Activated CD4-positive, alpha-beta T cell treated with anti-CD3 and anti-CD28 coated beads, Interleukin-2, amount 10 ng/mL, durations not matched to agents 7 days and 5 days (primary cell): Measurements from ENCODE around the gene NR4A1. TPM values are rescaled to one million over a fixed set of nuclear protein-coding genes. Genes with fewer than 3 reads are reported as not detected.

Experiments
- CTCF ChIA-PET: fragments of 350-600 bp; sonication (Branson Sonifier 250); formaldehyde crosslinking; loops from one replicate; lab custom pipeline; 2021; ENCODE audit warnings: antibody characterized with exemption; lab: Charles Lee
- POLR2A ChIA-PET: fragments of 350-600 bp; sonication (Branson Sonifier 250); formaldehyde crosslinking; loops from one replicate; lab custom pipeline; 2021; ENCODE audit warnings: antibody characterized with exemption; lab: Charles Lee
- DNase-seq: peaks from one replicate; pipeline ENCODE4 v3.0.0-alpha.2; 2020
- H3K27ac Mint-ChIP-seq: one replicate; pipeline ENCODE4 v1.8.0; 2021; ENCODE audit warnings: mild to moderate bottlenecking, moderate library complexity, mixed read lengths
- H3K27me3 Mint-ChIP-seq: one replicate; pipeline ENCODE4 v1.8.0; 2021; ENCODE audit warnings: mixed read lengths
- H3K36me3 Mint-ChIP-seq: one replicate; pipeline ENCODE4 v1.8.0; 2021; ENCODE audit warnings: low read depth, mixed read lengths
- H3K4me1 Mint-ChIP-seq: one replicate; pipeline ENCODE4 v1.8.0; 2021; ENCODE audit warnings: mixed read lengths
- H3K4me3 Mint-ChIP-seq: one replicate; pipeline ENCODE4 v1.8.0; 2021; ENCODE audit warnings: mild to moderate bottlenecking, moderate library complexity, mixed read lengths
- H3K9me3 Mint-ChIP-seq: one replicate; pipeline ENCODE4 v1.8.0; 2021; ENCODE audit warnings: mixed read lengths
- total RNA-seq, 2 experiments: library from RNA; stranded (reverse); gene quantifications; one replicate each; pipeline ENCODE4 v1.2.3, GENCODE V29; 2021

Gene NR4A1
- total RNA-seq, 2 experiments from 2014 or later: 2.1 to 2.7 TPM

DNA sequence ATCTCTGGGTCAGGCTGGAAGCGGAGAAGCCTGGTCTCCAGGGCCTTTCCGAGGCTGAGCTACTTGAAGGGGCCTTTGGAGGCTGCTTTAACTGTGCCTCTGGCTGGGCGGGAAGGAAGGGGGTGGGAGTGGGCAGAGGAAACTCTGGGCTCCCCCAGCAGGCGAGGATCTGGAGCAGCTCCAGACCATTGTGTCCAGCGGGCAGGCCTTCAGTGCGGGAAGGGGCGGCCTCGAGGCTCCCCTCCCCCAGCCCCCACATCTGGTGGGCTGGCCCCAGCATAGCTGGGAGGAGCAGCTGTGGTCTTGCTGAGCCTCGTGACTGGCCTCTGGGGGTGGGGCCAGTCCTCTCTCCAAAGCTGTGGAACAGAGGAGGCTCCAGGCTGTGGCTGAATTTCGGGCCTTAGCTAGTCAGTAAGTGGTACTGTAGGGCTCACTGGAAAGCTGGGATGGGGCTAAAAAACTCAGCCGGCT is 41.1 kb upstream of the NR4A1 start:
- ChIA-PET CTCF (interaction anchor here (0.7 to 9.3 kb wide), 5 partner anchors 12 to 112 kb away, joined by 3 to 168 read pairs (median 3); no protein-coding TSS in a partner anchor), POLR2A (no interaction called here)
- DNase-seq: no peak
- peaks cover 19% of the 10 kb centered on the region for H3K4me1 Mint-ChIP-seq
- no peaks in the 10 kb centered on the region for H3K36me3 Mint-ChIP-seq
- peaks cover 22% of the 10 kb centered on the region for H3K27me3 Mint-ChIP-seq
- no peak overlapping the region for H3K4me3 Mint-ChIP-seq
- H3K9me3 Mint-ChIP-seq: no peaks in the 10 kb centered on the region
- no peak overlapping the region for H3K27ac Mint-ChIP-seq

DNA sequence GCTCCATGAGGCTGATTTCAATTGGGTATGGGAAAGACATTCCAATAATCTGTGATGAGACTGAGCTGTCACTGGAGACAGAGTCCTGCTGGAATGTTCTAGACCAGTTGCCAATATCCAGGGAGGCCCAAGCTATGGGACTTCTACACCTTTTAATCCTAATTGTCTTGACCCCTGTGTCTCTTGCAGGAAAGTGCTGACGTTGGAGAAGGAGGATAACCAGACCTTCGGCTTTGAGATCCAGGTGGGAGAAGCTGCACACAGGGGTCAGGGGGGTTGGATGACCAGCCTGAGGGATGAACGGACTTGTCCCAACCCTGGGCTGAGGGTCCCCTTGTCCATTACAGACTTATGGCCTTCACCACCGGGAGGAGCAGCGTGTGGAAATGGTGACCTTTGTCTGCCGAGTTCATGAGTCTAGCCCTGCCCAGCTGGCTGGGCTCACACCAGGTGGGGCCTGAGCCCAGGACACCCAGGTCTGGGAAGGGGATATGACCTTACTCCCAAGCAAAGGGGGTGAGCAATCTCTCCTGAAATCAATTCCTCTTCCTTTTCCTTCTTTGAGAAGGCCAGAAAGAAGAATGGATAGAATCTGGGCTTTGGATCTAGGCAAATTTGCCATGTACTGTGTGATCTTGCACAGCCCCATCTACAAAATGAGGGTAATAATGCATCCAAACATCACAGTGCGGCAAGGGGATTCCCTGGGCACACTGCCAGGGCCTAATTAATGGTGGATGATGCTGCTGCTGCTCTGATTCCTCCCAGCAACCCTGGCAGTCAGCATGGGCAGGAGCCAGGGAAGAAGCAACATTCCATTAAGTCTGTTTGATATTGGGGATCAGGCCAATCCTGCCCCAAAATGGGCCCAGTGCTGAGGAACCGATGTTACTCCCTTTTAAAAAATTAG is 40.3 kb upstream of the NR4A1 start:
- H3K4me1 Mint-ChIP-seq: peaks cover 17% of the 10 kb centered on the region
- no peak overlapping the region for H3K4me3 Mint-ChIP-seq
- no peak for DNase-seq
- ChIA-PET CTCF (interaction anchor here (0.7 to 9.3 kb wide), 6 partner anchors 12 to 111 kb away, joined by 3 to 168 read pairs (median 3); no protein-coding TSS in a partner anchor), POLR2A (no interaction called here)
- no peaks in the 10 kb centered on the region for H3K36me3 Mint-ChIP-seq
- no peaks in the 10 kb centered on the region for H3K9me3 Mint-ChIP-seq
- no peak overlapping the region for H3K27ac Mint-ChIP-seq
- peaks cover 15% of the 10 kb centered on the region for H3K27me3 Mint-ChIP-seq

DNA sequence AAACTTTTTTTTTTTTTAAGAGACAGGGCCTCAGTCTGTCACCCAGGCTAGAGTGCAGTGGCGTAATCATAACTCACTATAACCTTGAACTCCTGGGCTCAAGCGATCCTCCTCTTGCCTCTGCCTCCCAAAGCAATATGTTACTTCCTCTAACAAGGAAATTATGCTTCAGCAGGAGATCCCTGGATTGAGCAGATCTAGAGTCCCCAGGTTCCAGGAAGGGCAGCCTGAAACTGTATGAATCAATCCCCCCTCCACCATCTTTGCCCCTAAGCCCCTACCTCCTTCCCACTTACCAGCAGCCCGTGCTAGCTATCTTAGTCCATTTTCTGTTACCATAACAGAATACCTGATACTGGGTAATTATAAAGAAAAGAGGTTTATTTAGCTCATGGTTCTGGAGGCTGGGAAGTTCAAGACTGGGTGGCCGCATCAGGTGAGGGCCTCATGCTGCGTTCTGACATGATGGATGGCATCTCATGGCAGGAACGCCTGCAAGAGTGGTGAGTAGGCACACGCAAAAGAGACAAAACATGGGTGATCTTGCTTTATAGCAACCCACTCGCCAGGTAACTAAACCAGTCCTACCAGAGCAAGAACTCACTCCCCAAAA is 39.5 kb upstream of the NR4A1 start:
- Mint-ChIP-seq H3K27ac (no peak overlapping the region), H3K27me3 (peaks cover 9% of the 10 kb centered on the region), H3K4me3 (no peak overlapping the region), H3K9me3 (no peaks in the 10 kb centered on the region), H3K36me3 (no peaks in the 10 kb centered on the region), H3K4me1 (peaks cover 11% of the 10 kb centered on the region)
- ChIA-PET CTCF (interaction anchor here (0.7 to 6.8 kb wide), 3 partner anchors 9 to 50 kb away, joined by 3 to 50 read pairs (median 4); no protein-coding TSS in a partner anchor), POLR2A (interaction anchor here (0.6 kb wide), 1 partner anchor 21 kb away, joined by 3 read pairs; no protein-coding TSS in a partner anchor)
- DNase-seq: no peak

DNA sequence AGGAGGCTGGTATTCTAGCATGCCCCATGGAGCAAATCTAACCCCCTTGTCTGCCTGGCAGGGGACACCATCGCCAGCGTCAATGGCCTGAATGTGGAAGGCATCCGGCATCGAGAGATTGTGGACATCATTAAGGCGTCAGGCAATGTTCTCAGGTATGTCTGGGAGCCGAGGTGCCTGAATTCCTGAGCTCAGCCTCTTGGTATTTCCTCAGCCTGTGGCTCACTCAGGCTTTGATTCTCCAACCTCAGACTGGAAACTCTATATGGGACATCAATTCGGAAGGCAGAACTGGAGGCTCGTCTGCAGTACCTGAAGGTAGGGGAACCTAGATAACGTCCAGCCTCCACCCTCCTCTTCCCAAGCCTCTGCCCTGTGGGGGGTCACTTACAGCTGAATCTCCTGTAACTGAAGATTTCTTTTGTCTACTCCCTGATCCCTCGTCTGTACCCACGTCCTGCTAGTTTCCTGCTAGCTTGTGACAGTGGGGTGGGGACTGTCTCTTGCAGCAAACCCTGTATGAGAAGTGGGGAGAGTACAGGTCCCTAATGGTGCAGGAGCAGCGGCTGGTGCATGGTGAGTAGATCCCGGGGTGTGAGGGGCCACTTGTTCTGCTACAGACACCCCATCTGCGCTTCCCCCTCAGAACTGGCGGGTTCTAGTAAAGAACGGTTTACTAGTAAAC is 37.5 kb upstream of the NR4A1 start:
- Mint-ChIP-seq H3K36me3 (no peaks in the 10 kb centered on the region), H3K27me3 (no peaks in the 10 kb centered on the region), H3K27ac (no peak overlapping the region), H3K9me3 (no peaks in the 10 kb centered on the region), H3K4me1 (no peaks in the 10 kb centered on the region), H3K4me3 (no peak overlapping the region)
- DNase-seq: no peak
- ChIA-PET CTCF (interaction anchor here (0.6 to 6.8 kb wide), 2 partner anchors 10 to 669 kb away, joined by 5 to 50 read pairs; no protein-coding TSS in a partner anchor), POLR2A (no interaction called here)

DNA sequence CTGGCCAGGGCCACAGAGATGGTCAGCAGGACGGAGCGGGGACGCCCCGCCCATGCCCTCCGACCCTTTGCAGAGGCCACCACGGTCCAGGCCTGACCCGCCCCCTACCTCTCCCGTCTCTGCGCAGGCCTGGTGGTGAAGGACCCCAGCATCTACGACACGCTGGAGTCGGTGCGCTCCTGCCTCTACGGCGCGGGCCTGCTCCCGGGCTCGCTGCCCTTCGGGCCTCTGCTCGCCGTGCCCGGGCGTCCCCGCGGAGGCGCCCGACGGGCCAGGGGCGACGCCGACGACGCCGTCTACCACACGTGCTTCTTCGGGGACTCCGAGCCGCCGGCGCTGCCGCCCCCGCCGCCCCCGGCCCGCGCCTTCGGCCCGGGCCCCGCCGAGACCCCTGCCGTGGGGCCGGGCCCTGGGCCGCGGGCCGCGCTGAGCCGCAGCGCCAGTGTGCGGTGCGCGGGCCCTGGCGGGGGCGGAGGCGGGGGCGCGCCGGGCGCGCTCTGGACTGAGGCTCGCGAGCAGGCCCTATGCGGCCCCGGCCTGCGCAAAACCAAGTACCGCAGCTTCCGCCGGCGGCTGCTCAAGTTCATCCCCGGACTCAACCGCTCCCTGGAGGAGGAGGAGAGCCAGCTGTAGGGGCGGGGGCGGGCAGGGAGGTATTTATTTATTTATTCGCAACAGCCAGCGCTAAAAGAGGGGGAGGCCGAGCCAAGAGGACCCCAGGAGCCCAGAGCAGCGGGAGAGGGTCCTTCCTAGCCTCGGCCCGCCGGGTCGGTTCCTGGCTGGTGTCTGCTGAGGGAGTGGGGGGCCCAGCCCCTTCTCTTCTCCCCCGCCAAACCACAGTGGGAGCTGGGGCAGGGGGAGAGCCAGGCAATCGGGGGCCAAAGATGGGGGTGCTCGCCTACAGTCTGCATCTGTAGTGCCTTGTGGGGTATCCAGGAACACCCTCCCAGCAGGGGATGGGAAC is 36.4 kb upstream of the NR4A1 start:
- Mint-ChIP-seq H3K27me3 (no peaks in the 10 kb centered on the region), H3K27ac (no peak overlapping the region), H3K4me3 (no peak overlapping the region), H3K36me3 (no peaks in the 10 kb centered on the region), H3K4me1 (no peaks in the 10 kb centered on the region), H3K9me3 (no peaks in the 10 kb centered on the region)
- no peak for DNase-seq
- CTCF ChIA-PET: interaction anchor here (6.8 kb wide), 1 partner anchor 9 kb away, joined by 50 read pairs; no protein-coding TSS in a partner anchor
- POLR2A ChIA-PET: no interaction called here

DNA sequence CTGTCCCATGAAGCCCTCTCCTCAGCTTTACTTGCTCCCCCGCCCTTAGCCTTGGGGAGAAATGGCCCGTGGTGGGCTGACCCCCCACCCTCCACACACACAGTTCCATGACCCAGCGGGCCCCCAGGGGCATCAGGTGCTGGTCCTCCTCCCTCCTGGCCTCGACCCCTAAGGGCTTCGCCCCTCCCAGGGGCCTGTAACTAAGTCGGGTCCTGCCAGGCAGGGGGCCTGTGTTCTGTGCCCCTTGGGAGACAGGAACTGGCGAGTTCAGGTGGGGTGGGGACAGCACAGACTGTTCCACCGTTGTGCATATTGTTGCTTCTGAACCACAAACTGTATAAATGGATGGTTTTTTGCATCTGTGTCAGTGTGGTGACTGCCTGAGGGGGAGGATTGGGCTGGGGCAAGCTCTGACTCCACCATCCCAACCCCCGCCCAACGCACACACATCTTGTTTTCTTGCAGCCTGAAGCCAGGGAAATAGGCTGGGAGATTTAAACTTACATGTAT is 35.7 kb upstream of the NR4A1 start:
- Mint-ChIP-seq H3K27ac (no peak overlapping the region), H3K9me3 (no peaks in the 10 kb centered on the region), H3K36me3 (no peaks in the 10 kb centered on the region), H3K27me3 (no peaks in the 10 kb centered on the region), H3K4me1 (peaks cover 7% of the 10 kb centered on the region), H3K4me3 (no peak overlapping the region)
- ChIA-PET CTCF (interaction anchor here (0.8 to 6.8 kb wide), 2 partner anchors 9 to 12 kb away, joined by 3 to 50 read pairs; no protein-coding TSS in a partner anchor), POLR2A (no interaction called here)
- no peak for DNase-seq

DNA sequence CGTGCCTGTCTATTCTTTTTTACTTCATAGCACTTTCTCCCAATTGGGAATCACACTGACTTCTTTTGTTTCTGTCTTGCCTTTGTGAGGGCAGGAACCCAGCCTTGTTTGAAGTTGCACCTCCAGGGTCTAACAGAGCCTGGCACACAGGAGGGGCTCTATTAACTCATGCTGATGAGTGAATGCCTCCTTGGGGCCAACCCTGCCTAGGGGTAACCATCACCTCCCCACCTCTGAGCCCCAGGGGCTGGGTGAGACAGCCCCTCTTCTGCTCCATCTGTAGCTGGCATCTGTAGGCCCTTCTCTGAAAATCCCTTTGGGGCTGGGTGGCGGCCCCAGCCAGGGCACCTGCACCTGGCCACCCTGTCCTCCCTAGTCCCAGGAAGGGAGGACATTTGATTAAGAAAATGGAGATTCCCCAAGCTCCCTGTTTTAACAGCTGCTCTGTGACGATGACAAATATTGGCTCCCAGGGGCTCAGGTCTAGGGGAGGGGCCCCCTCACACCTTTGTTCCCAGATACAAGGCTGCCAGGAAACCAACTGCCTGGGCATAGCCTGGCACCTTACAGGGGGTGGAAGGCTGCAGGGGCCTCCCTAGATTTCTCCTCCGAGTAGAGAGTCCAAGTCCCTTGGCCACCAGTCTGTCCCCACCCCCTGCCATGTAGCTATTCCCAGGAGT is 32.7 kb upstream of the NR4A1 start:
- DNase-seq: no peak
- Mint-ChIP-seq H3K27me3 (no peaks in the 10 kb centered on the region), H3K9me3 (no peaks in the 10 kb centered on the region), H3K4me3 (no peak overlapping the region), H3K36me3 (no peaks in the 10 kb centered on the region), H3K27ac (peak overlapping the region; percentile 31), H3K4me1 (peaks cover 21% of the 10 kb centered on the region)
- POLR2A ChIA-PET: no interaction called here
- CTCF ChIA-PET: interaction anchor here (3.4 to 8.7 kb wide), 2 partner anchors 12 to 26 kb away, joined by 21 to 168 read pairs; partner anchors contain the start of gene TAMALIN

DNA sequence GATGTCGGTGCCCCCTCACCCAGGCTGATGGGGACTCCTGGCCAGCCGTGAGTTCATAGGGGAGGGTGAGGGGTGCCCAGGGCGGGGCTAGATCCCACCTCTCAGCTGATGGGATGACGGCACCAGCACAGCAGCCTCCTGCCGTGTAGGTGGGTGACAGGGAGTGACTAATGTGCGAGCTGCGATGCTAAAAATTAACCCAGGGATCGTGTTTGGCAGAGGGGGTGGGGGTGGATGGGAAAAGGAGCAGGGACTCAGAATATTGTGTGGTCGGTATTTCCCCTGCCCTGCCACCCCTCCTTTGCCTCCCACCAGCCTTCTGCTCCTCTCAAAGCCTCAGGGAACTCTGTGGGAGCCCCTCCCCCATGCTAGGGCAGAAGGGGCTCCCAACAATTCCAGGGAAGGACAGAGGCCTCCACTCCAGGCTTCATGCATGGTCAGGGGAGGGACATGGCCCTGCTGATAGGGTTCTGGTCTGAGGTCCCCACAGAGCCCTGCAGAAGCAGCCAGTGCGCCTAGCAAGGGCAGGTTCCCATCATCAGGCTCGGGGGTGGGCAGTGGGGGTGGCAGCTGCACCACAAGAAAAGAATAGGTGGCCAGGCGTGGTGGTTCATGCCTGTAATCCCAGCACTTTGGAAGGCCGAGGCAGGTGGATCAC is 32.0 kb upstream of the NR4A1 start:
- DNase-seq: no peak
- ChIA-PET POLR2A (no interaction called here), CTCF (interaction anchor here (0.6 to 8.7 kb wide), 6 partner anchors 13 to 104 kb away, joined by 3 to 168 read pairs (median 6); partner anchors contain the start of genes ATG101 and TAMALIN)
- H3K27me3 Mint-ChIP-seq: no peaks in the 10 kb centered on the region
- H3K9me3 Mint-ChIP-seq: no peaks in the 10 kb centered on the region
- H3K36me3 Mint-ChIP-seq: no peaks in the 10 kb centered on the region
- no peak overlapping the region for H3K27ac Mint-ChIP-seq
- peaks cover 26% of the 10 kb centered on the region for H3K4me1 Mint-ChIP-seq
- no peak overlapping the region for H3K4me3 Mint-ChIP-seq

DNA sequence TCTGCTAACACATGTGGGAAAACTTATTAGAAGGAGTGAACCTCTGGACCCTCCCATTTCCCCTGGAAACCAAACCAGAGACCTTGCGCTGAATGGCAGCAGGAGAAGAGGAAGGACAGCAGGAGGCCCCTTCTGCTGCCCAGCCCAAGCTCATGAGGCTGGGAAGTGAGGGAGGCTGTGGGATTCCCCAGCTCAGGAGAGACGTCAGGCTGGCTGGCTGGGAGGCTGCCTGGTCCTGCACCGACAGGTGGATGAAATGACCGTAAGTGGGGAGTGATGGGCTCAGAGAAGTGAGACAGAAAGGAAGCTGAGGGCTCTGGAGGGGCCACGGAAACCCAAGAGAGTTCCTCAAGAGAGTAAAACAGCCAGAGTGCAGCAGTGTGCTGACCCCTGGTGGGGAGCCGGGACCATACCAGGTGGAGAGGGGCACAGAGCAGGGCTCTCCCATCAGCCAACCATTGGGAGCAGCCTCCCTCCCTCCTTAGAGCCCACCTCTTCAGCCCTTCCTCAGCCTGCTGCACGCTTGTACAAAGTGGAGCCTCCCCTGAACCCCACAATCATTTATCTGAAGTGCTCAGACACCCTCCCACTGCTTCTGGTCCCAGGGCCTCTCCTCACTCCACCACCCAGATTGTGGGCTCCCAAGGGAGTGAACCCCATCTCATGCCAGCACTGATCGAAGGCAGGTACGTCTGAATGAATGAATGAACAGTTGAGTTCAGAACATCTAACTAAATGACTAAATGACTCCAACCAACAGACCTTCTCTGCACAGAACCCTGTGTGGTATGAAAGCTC is 30.5 kb upstream of the NR4A1 start:
- Mint-ChIP-seq H3K27ac (no peak overlapping the region), H3K9me3 (no peaks in the 10 kb centered on the region), H3K4me1 (peaks cover 38% of the 10 kb centered on the region), H3K4me3 (no peak overlapping the region), H3K36me3 (no peaks in the 10 kb centered on the region), H3K27me3 (no peaks in the 10 kb centered on the region)
- CTCF ChIA-PET: interaction anchor here (0.9 to 12.4 kb wide), 11 partner anchors 9 to 99 kb away, joined by 3 to 225 read pairs (median 5); partner anchors contain the start of genes ATG101 and TAMALIN
- DNase-seq: peak; percentile 75
- POLR2A ChIA-PET: no interaction called here

DNA sequence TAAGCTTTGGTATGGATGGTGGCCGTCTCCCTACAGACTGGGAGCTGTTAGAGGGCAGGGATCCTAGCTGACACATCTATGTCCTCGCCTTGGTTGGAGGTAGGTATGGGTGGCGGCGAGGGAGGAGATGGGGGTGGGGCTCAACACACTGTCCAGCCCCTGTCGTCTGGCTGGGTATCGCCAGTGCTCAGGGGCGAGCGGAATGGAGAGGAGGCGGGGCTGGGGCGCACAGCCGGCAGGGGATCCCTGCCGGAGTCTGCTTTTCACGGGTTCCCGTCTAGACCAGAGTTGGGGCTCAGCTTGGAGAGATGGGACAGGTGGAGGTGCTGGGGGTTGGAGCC is 28.4 kb upstream of the NR4A1 start:
- no peaks in the 10 kb centered on the region for H3K27me3 Mint-ChIP-seq

More for the DNA sequence above, 28.4 kb upstream of the NR4A1 start:
- H3K9me3 Mint-ChIP-seq: no peaks in the 10 kb centered on the region
- H3K36me3 Mint-ChIP-seq: no peaks in the 10 kb centered on the region
- DNase-seq: no peak
- CTCF ChIA-PET: interaction anchor here (0.6 to 12.4 kb wide), 21 partner anchors 8 to 665 kb away, joined by 3 to 225 read pairs (median 5); partner anchors contain the start of genes ATG101, NR4A1 and TAMALIN
- peak overlapping the region; percentile 82 for H3K27ac Mint-ChIP-seq
- peak overlapping the region; percentile 84 for H3K4me3 Mint-ChIP-seq
- H3K4me1 Mint-ChIP-seq: peaks cover 46% of the 10 kb centered on the region
- POLR2A ChIA-PET: interaction anchor here (0.7 kb wide), 1 partner anchor 15 kb away, joined by 3 read pairs; no protein-coding TSS in a partner anchor
